GM10248 (cell line): ENCODE measurements around the gene CRLF1.

Source experiments
- CTCF ChIA-PET: fragments of 300-600 bp; sonication (Branson Sonifier 250); formaldehyde crosslinking; extraction: SDS; loops from one replicate; lab custom pipeline; 2021; ENCODE audit warnings: antibody characterized with exemption; lab: Yijun Ruan, JAX
- POLR2A ChIA-PET: fragments of 350-650 bp; sonication (Branson Sonifier 250); formaldehyde crosslinking; extraction: SDS; loops from one replicate; lab custom pipeline; 2020; ENCODE audit warnings: antibody characterized with exemption; lab: Yijun Ruan, JAX
- DNase-seq: peaks from one replicate; pipeline ENCODE4 v3.0.0; 2012; ENCODE audit errors: extremely low spot score
- CTCF ChIP-seq: IDR thresholded peaks from 2 replicates; pipeline ENCODE4 v1.5.1; 2012; ENCODE audit warnings: mild to moderate bottlenecking, low read depth; ENCODE audit errors: extremely low read depth, missing control alignments, control extremely low read depth

The CRLF1 gene

GRCh38 chr19:18611327-18612050 is 4.9 kb upstream of the CRLF1 start:
- DNase-seq, result no peak
- ChIA-PET POLR2A (no interaction called here), CTCF (interaction anchor here (1.4 to 2.1 kb wide), 2 partner anchors 17 to 161 kb away, joined by 4 to 10 read pairs; no protein-coding TSS in a partner anchor)
- TF ChIP-seq CTCF, result no peak

- ChIA-PET CTCF (interaction anchor here (1.3 kb wide), 1 partner anchor 17 kb away, joined by 6 read pairs; no protein-coding TSS in a partner anchor), POLR2A (no interaction called here)
- no peak for DNase-seq
- TF ChIP-seq CTCF, result no peak
Observed at GRCh38 chr19:18610556-18611326, 4.1 kb upstream of the CRLF1 start.

- POLR2A ChIA-PET, result no interaction called here
- no peak for DNase-seq
- no peak for TF ChIP-seq CTCF
- CTCF ChIA-PET, result interaction anchor here (1.3 kb wide), 1 partner anchor 16 kb away, joined by 6 read pairs; no protein-coding TSS in a partner anchor
Observed at GRCh38 chr19:18610245-18610555, 3.6 kb upstream of the CRLF1 start.

- no peak for TF ChIP-seq CTCF
- CTCF ChIA-PET, result interaction anchor here (1.3 kb wide), 1 partner anchor 16 kb away, joined by 6 read pairs; no protein-coding TSS in a partner anchor
- DNase-seq, result no peak
- POLR2A ChIA-PET, result no interaction called here
Observed at GRCh38 chr19:18609717-18610051, 3.1 kb upstream of the CRLF1 start.

GRCh38 chr19:18608805-18609716 is 2.5 kb upstream of the CRLF1 start:
- CTCF ChIA-PET, result interaction anchor here (1.3 kb wide), 1 partner anchor 15 kb away, joined by 6 read pairs; no protein-coding TSS in a partner anchor
- POLR2A ChIA-PET, result no interaction called here
- TF ChIP-seq CTCF, result no peak
- no peak for DNase-seq

GRCh38 chr19:18608102-18608804 is 1.7 kb upstream of the CRLF1 start:
- ChIA-PET POLR2A (no interaction called here), CTCF (no interaction called here)
- no peak for TF ChIP-seq CTCF
- DNase-seq, result no peak
